Smooth muscle cell (in vitro differentiated cells): ENCODE data around the gene AHRR. TPM values are rescaled to one million over a fixed set of nuclear protein-coding genes. Genes with fewer than 3 reads are reported as not detected.
A peak's percentile ranks its signal among the peaks of the same experiment; 100 is the strongest.

Experiments used
- DNase-seq: peaks from one replicate; lab custom pipeline; 2025; ENCODE audit not compliant: unreplicated experiment; lab: John Stamatoyannopoulos, UW
- H2AFZ ChIP-seq: fragments of 200-600 bp; sonication (generic); 2 replicates; pipeline ENCODE4 v1.6.0; 2016; ENCODE audit warnings: antibody characterized with exemption, low read depth, mild to moderate bottlenecking
- H3F3A ChIP-seq: fragments of 200-600 bp; sonication (generic); 2 replicates; pipeline ENCODE4 v1.6.0; 2017; ENCODE audit warnings: antibody characterized with exemption, low read depth
- H3K27ac ChIP-seq: fragments of 200-600 bp; sonication (generic); 2 replicates; pipeline ENCODE4 v1.5.1; 2016; ENCODE audit warnings: low read depth, mild to moderate bottlenecking
- H3K27me3 ChIP-seq: fragments of 200-600 bp; sonication (generic); 2 replicates; pipeline ENCODE4 v1.6.1; 2016; ENCODE audit warnings: low read depth, mild to moderate bottlenecking
- H3K36me3 ChIP-seq: fragments of 200-600 bp; sonication (generic); 2 replicates; pipeline ENCODE4 v1.5.1; 2016; ENCODE audit warnings: low read depth
- H3K4me1 ChIP-seq: fragments of 200-600 bp; sonication (generic); 2 replicates; pipeline ENCODE4 v1.5.1; 2016; ENCODE audit warnings: low read depth
- H3K4me2 ChIP-seq: fragments of 200-600 bp; sonication (generic); 2 replicates; pipeline ENCODE4 v1.6.0; 2016; ENCODE audit warnings: mild to moderate bottlenecking
- H3K4me3 ChIP-seq: fragments of 200-600 bp; sonication (generic); 2 replicates; pipeline ENCODE4 v1.5.1; 2016; ENCODE audit warnings: mild to moderate bottlenecking
- H3K79me2 ChIP-seq: fragments of 200-600 bp; sonication (generic); 2 replicates; pipeline ENCODE4 v1.6.0; 2016; ENCODE audit warnings: low read depth, mild to moderate bottlenecking
- H3K9ac ChIP-seq: fragments of 200-600 bp; sonication (generic); 2 replicates; pipeline ENCODE4 v1.6.0; 2016; ENCODE audit warnings: low read depth
- H3K9me3 ChIP-seq: fragments of 200-600 bp; sonication (generic); replicated peaks from 2 replicates; pipeline ENCODE4 v1.5.1; 2016; ENCODE audit warnings: low read depth
- H4K20me1 ChIP-seq: fragments of 200-600 bp; sonication (generic); 2 replicates; pipeline ENCODE4 v1.6.0; 2016; ENCODE audit warnings: low read depth
- CTCF ChIP-seq: fragments of 200-600 bp; sonication (generic); IDR thresholded peaks from 2 replicates; pipeline ENCODE4 v1.5.1; 2017; ENCODE audit warnings: borderline replicate concordance, mild to moderate bottlenecking, antibody characterized with exemption; ENCODE audit not compliant: insufficient read depth, poor library complexity, severe bottlenecking
- WGBS: methylation state at CpG from one replicate; pipeline ENCODE4 v1.1.7; 2016; ENCODE audit warnings: low lambda C conversion rate; 5-methylcytosine and 5-hydroxymethylcytosine counted together
- polyA plus RNA-seq: library from polyadenylated mRNA; unstranded; fragments of >200 nt; fragmentation: Nextera tagmentation; extraction: Ambion mirVana; gene quantifications from 2 replicates; pipeline ENCODE4 v1.2.1, GENCODE V29; 2016
- total RNA-seq: library from RNA; depleted of rRNA; stranded (reverse); fragments of >200 nt; gene quantifications from 2 replicates; pipeline ENCODE4 v1.2.3, GENCODE V29; 2014

Gene AHRR
- total and polyA plus RNA-seq, 2 experiments from 2014 or later = 14.4 to 18.2 TPM

- WGBS = 45% methylated on average over 56 of the region's 56 CpGs
- H3K4me2 ChIP-seq = peak overlapping the region; percentile 98
These were observed 897 bp downstream of the AHRR start for GRCh38 chr5:322281-322941.

GRCh38 chr5:322942-323879 lies 1.7 kb downstream of the AHRR start:
- Histone ChIP-seq H3K27ac (no peak overlapping the region), H3K27me3 (peaks cover 25% of the 10 kb centered on the region), H4K20me1 (peaks cover 22% of the 10 kb centered on the region), H3K4me1 (peaks cover 5% of the 10 kb centered on the region), H3K9ac (no peak overlapping the region), H3F3A (no peaks in the 10 kb centered on the region), H3K4me3 (peak overlapping the region; percentile 84), H3K79me2 (peaks cover 57% of the 10 kb centered on the region), H2AFZ (no peak overlapping the region), H3K36me3 (no peaks in the 10 kb centered on the region), H3K4me2 (peak overlapping the region; percentile 98), H3K9me3 (no peaks in the 10 kb centered on the region)
- no peak for DNase-seq
- WGBS = 64% methylated on average over 30 of the region's 30 CpGs
- no peak for TF ChIP-seq CTCF

More at GRCh38 chr5:322281-322941, 897 bp downstream of the AHRR start:
- H3K4me3 ChIP-seq = peak overlapping the region; percentile 84
- H4K20me1 ChIP-seq = peaks cover 21% of the 10 kb centered on the region
- peaks cover 5% of the 10 kb centered on the region for H3K4me1 ChIP-seq
- peaks cover 25% of the 10 kb centered on the region for H3K27me3 ChIP-seq
- H3K9me3 ChIP-seq = no peaks in the 10 kb centered on the region
- no peaks in the 10 kb centered on the region for H3K36me3 ChIP-seq
- no peak for TF ChIP-seq CTCF
- no peaks in the 10 kb centered on the region for H3F3A ChIP-seq
- peaks cover 52% of the 10 kb centered on the region for H3K79me2 ChIP-seq
- DNase-seq = no peak
- peak overlapping the region; percentile 79 for H3K9ac ChIP-seq
- H3K27ac ChIP-seq = peak overlapping the region; percentile 42
- H2AFZ ChIP-seq = no peak overlapping the region

- Histone ChIP-seq H3F3A (no peaks in the 10 kb centered on the region), H3K4me3 (no peak overlapping the region), H3K9me3 (no peaks in the 10 kb centered on the region), H3K27me3 (peaks cover 13% of the 10 kb centered on the region), H3K27ac (no peak overlapping the region), H3K36me3 (no peaks in the 10 kb centered on the region), H3K79me2 (peaks cover 75% of the 10 kb centered on the region), H3K4me1 (peaks cover 5% of the 10 kb centered on the region), H3K9ac (no peak overlapping the region), H3K4me2 (no peak overlapping the region), H4K20me1 (peaks cover 31% of the 10 kb centered on the region), H2AFZ (no peak overlapping the region)
- 89% methylated on average over 22 of the region's 24 CpGs for WGBS
- DNase-seq = no peak
- no peak for TF ChIP-seq CTCF
These were observed 3.5 kb downstream of the AHRR start for GRCh38 chr5:324736-325612.
